IMR-90 (cell line): ENCODE results near the gene TMEM190. TPM values are rescaled to one million over a fixed set of nuclear protein-coding genes. Genes with fewer than 3 reads are reported as not detected.

Experiments used
- ATAC-seq: fragments of 200-7000 bp; cut with Tn5 transposase; 2 replicates; pipeline ENCODE4 v1.9.1; 2020; ENCODE audit warnings: low read depth, mild to moderate bottlenecking, moderate library complexity
- BruUV-seq: library from RNA; stranded (reverse); fragments of 400-500 nt; replicated peaks from 2 replicates; lab custom pipeline; 2021; lab: Mats Ljungman, UMichigan
- CTCF ChIA-PET: fragments of 300-600 bp; formaldehyde crosslinking; extraction: SDS; loops from one replicate; lab custom pipeline; 2021; ENCODE audit warnings: antibody characterized with exemption; lab: Yijun Ruan, JAX
- POLR2A ChIA-PET: fragments of 300-600 bp; sonication (Branson Sonifier 250); formaldehyde crosslinking; loops from one replicate; lab custom pipeline; 2022; ENCODE audit warnings: antibody characterized with exemption; ENCODE audit not compliant: unreplicated experiment; lab: Charles Lee
- DNase-seq: peaks from one replicate; pipeline ENCODE4 v3.0.0; 2013
- H2AFZ ChIP-seq: replicated peaks from 2 replicates; pipeline ENCODE3; 2013; ENCODE audit warnings: low read length, mild to moderate bottlenecking; ENCODE audit not compliant: poor library complexity
- H2AK5ac ChIP-seq: 2 replicates; pipeline ENCODE4 v1.6.1; 2013; ENCODE audit warnings: low read depth, low read length, inconsistent platforms
- H2AK9ac ChIP-seq: replicated peaks from 2 replicates; pipeline ENCODE3; 2013; ENCODE audit warnings: mild to moderate bottlenecking, low read depth, low read length, moderate library complexity; ENCODE audit not compliant: poor library complexity
- H2BK120ac ChIP-seq: 2 replicates; pipeline ENCODE4 v1.6.1; 2013; ENCODE audit warnings: low read depth, low read length, inconsistent platforms
- H2BK15ac ChIP-seq: 3 replicates; pipeline ENCODE4 v1.6.1; 2013; ENCODE audit warnings: low read depth, low read length, inconsistent platforms
- H2BK20ac ChIP-seq: 2 replicates; pipeline ENCODE4 v1.6.1; 2013; ENCODE audit warnings: low read depth, mild to moderate bottlenecking, inconsistent platforms, low read length, moderate library complexity
- H2BK5ac ChIP-seq: 2 replicates; pipeline ENCODE4 v1.6.1; 2013; ENCODE audit warnings: mild to moderate bottlenecking, low read depth, low read length, inconsistent platforms; ENCODE audit not compliant: poor library complexity, severe bottlenecking
- H3K14ac ChIP-seq: replicated peaks from 2 replicates; pipeline ENCODE4 v1.6.1; 2013; ENCODE audit warnings: low read depth, low read length, inconsistent platforms
- H3K18ac ChIP-seq: 2 replicates; pipeline ENCODE4 v1.6.1; 2013; ENCODE audit warnings: low read depth, low read length, control low read depth
- H3K23ac ChIP-seq: 2 replicates; pipeline ENCODE4 v1.6.1; 2013; ENCODE audit warnings: low read depth, low read length, inconsistent platforms
- H3K27ac ChIP-seq: 2 replicates; pipeline ENCODE4 v1.5.1; 2013; ENCODE audit warnings: mild to moderate bottlenecking, control low read depth, low read length; ENCODE audit not compliant: insufficient read depth
- H3K27me3 ChIP-seq: 2 replicates; pipeline ENCODE4 v1.6.1; 2013; ENCODE audit warnings: low read length; ENCODE audit not compliant: control insufficient read depth, insufficient read depth
- H3K36me3 ChIP-seq: 2 replicates; pipeline ENCODE4 v1.6.1; 2013; ENCODE audit warnings: low read length, mixed read lengths; ENCODE audit not compliant: control insufficient read depth, insufficient read depth
- H3K4ac ChIP-seq: 2 replicates; pipeline ENCODE4 v1.6.1; 2013; ENCODE audit warnings: low read depth, low read length, inconsistent platforms
- H3K4me1 ChIP-seq: 2 replicates; pipeline ENCODE4 v1.6.1; 2013; ENCODE audit warnings: low read length, mixed read lengths; ENCODE audit not compliant: control insufficient read depth, insufficient read depth
- H3K4me2 ChIP-seq: 2 replicates; pipeline ENCODE4 v1.6.1; 2013; ENCODE audit warnings: low read depth, mild to moderate bottlenecking, control low read depth, low read length, moderate library complexity
- H3K4me3 ChIP-seq: 2 replicates; pipeline ENCODE4 v1.5.1; 2013; ENCODE audit warnings: low read depth, mild to moderate bottlenecking, control low read depth, low read length, moderate library complexity; ENCODE audit not compliant: insufficient read depth
- H3K56ac ChIP-seq: 2 replicates; pipeline ENCODE4 v1.6.1; 2013; ENCODE audit warnings: low read length, inconsistent platforms; ENCODE audit not compliant: insufficient read depth; ENCODE audit errors: extremely low read depth
- H3K79me1 ChIP-seq, 2 experiments: 2 replicates each; pipeline ENCODE4 v1.6.1; 2013; ENCODE audit warnings: low read length in 2 of 2, inconsistent platforms in 1 of 2, low read depth in 1 of 2
- H3K9ac ChIP-seq: 2 replicates; pipeline ENCODE4 v1.6.1; 2013; ENCODE audit warnings: low read depth, low read length, control low read depth
- H3K9me1 ChIP-seq: 2 replicates; pipeline ENCODE4 v1.6.1; 2013; ENCODE audit warnings: low read length, inconsistent platforms; ENCODE audit not compliant: insufficient read depth
- H3K9me3 ChIP-seq: 2 replicates; pipeline ENCODE4 v1.6.1; 2013; ENCODE audit warnings: low read length; ENCODE audit not compliant: control insufficient read depth, insufficient read depth
- H4K20me1 ChIP-seq: 2 replicates; pipeline ENCODE4 v1.6.1; 2013; ENCODE audit warnings: low read length, inconsistent platforms; ENCODE audit not compliant: insufficient read depth
- H4K5ac ChIP-seq: 2 replicates; pipeline ENCODE4 v1.6.1; 2013; ENCODE audit warnings: mild to moderate bottlenecking, low read depth, low read length, control low read depth
- H4K8ac ChIP-seq, 2 experiments: 2 replicates each; pipeline ENCODE4 v1.6.1; 2013; ENCODE audit warnings: low read depth in 2 of 2, low read length in 2 of 2, control low read depth in 1 of 2, inconsistent platforms in 1 of 2
- H4K91ac ChIP-seq: 2 replicates; pipeline ENCODE4 v1.6.1; 2013; ENCODE audit warnings: low read depth, low read length, inconsistent platforms; ENCODE audit not compliant: insufficient read depth
- CHD1 ChIP-seq: IDR thresholded peaks from 2 replicates; pipeline ENCODE4 v1.6.1; 2012; ENCODE audit warnings: low read depth, low read length, improper control_type of control experiment
- FOS ChIP-seq: fragments of 150-350 bp; IDR thresholded peaks from 2 replicates; pipeline ENCODE4 v1.6.1; 2016; ENCODE audit warnings: low read depth, low read length
- POLR2A ChIP-seq: IDR thresholded peaks from 2 replicates; pipeline ENCODE4 v1.6.1; 2012; ENCODE audit warnings: mild to moderate bottlenecking, low read depth, low read length
- RCOR1 ChIP-seq: IDR thresholded peaks from 2 replicates; pipeline ENCODE4 v1.6.1; 2012; ENCODE audit warnings: mild to moderate bottlenecking, low read length, improper control_type of control experiment; ENCODE audit not compliant: insufficient replicate concordance
- USF2 ChIP-seq: fragments of 150-350 bp; IDR thresholded peaks from 2 replicates; pipeline ENCODE4 v1.6.1; 2017; ENCODE audit warnings: mild to moderate bottlenecking, antibody characterized with exemption, low read length, low read depth
- WGBS, 2 experiments: methylation state at CpG; one replicate each; pipeline versions ENCODE4 v1.1.5 to v1.1.7; 2013; ENCODE audit warnings: missing lambda C conversion rate in 2 of 2; ENCODE audit not compliant: insufficient read length in 1 of 2; ENCODE audit errors: extremely low coverage in 2 of 2; 5-methylcytosine and 5-hydroxymethylcytosine counted together
- dilution Hi-C: fragments of 300-500 bp; cut with HindIII; formaldehyde crosslinking; loops from one replicate; pipeline ENCODE4 v1.14.3; 2018; ENCODE audit warnings: low sequenced_read_pairs; ENCODE audit not compliant: unreplicated experiment
- in situ Hi-C: fragments of 300-500 bp; cut with MboI; formaldehyde crosslinking; loops from 3 replicates; pipeline ENCODE4 v1.14.3; 2019; ENCODE audit warnings: low sequenced_read_pairs, inconsistent platforms, mixed read lengths
- intact Hi-C: fragments of 100-400 bp; cut with micrococcal nuclease; formaldehyde crosslinking; loops from 2 replicates; pipeline ENCODE4 v1.10.0; 2022
- polyA plus RNA-seq, 3 experiments: library from polyadenylated mRNA; depleted of rRNA; stranded (reverse); fragments of >200 nt; gene quantifications; 2 replicates each; pipeline ENCODE4 v1.2.3, GENCODE V29; 2012; ENCODE audit warnings: low replicate concordance in 1 of 3
- total RNA-seq: library from RNA; depleted of rRNA; stranded (reverse); fragments of >200 nt; gene quantifications from 2 replicates; pipeline ENCODE4 v1.2.3, GENCODE V29; 2012

Gene TMEM190
- total and polyA plus RNA-seq, 2 of the 4 experiments (the other 2 are of a cell fraction) = 1.6 TPM; not detected in 1

- Histone ChIP-seq H3K27me3 (no peaks in the 10 kb centered on the region), H2AK9ac (peak overlapping the region; percentile 48), H2BK120ac (no peak overlapping the region), H4K91ac (no peak overlapping the region), H3K27ac (peak overlapping the region; percentile 12; the same call in 1 of the 2 replicates), H3K9me1 (peaks cover 34% of the 10 kb centered on the region), H2AK5ac (0 out of 2 replicates have a peak overlapping the region, but pooled peaks have one; percentile 17), H2BK20ac (no peak overlapping the region), H3K4ac (no peak overlapping the region), H2AFZ (no peak overlapping the region), H3K23ac (peak overlapping the region; percentile 72), H4K5ac (no peak overlapping the region), H3K36me3 (peaks cover 48% of the 10 kb centered on the region), H3K4me3 (peak overlapping the region; percentile 74), H3K56ac (no peak overlapping the region), H3K9me3 (no peaks in the 10 kb centered on the region), H3K9ac (peak overlapping the region; percentile 91), H4K8ac (no peak overlapping the region), H3K4me1 (peaks cover 50% of the 10 kb centered on the region), H3K79me1 (peaks cover 30 to 73% of the 10 kb centered on the region in 2 experiments), H3K18ac (no peak overlapping the region), H3K14ac (peak overlapping the region; percentile 73; the same call in 1 of the 2 replicates), H2BK5ac (no peak overlapping the region), H3K4me2 (peak overlapping the region; percentile 96), H2BK15ac (no peak overlapping the region), H4K20me1 (peaks cover 70% of the 10 kb centered on the region)
- ATAC-seq (no peak), DNase-seq (no peak)
- POLR2A ChIA-PET = interaction anchor here (0.7 kb wide), 1 partner anchor 19 kb away, joined by 3 read pairs; no protein-coding TSS in a partner anchor
- CTCF ChIA-PET = no interaction called here
- intact Hi-C loops = loop anchor here (5.0 kb wide), 2 partner anchors 86 to 106 kb away; partner anchors contain the start of genes BRSK1 and HSPBP1
- dilution Hi-C loops = no loop called here
- in situ Hi-C loops = loop anchor here (10.0 kb wide), 1 partner anchor 93 kb away; no protein-coding TSS in a partner anchor
- WGBS, 2 experiments = 91% methylated on average over 5 of the region's 24 CpGs; no CpG with 5 or more reads in 1 of the 2 experiments
- no peak for TF ChIP-seq CHD1
- TF ChIP-seq FOS = no peak
- no peak for TF ChIP-seq RCOR1
- no peak; the same call in 1 of the 2 replicates for TF ChIP-seq POLR2A
- no peak for TF ChIP-seq USF2
- BruUV-seq = no TSS peak
Measured at GRCh38 chr19:55387736-55388497, 11.3 kb downstream of the TMEM190 start.
